Thyroid gland (tissue), 4 donors: ENCODE results near the gene C1QL1.
A peak's percentile ranks its signal among the peaks of the same experiment; 100 is the strongest.

Source experiments
- CTCF ChIP-seq, 6 experiments: fragments of 200-600 bp in 3 of 6; fragments of 450-650 bp in 3 of 6; sonication (generic) in 3 of 6; IDR thresholded peaks; one replicate each; pipeline ENCODE4 v1.5.1; 2016 to 2019; ENCODE audit warnings: antibody characterized with exemption in 6 of 6, mild to moderate bottlenecking in 2 of 6, inconsistent platforms in 1 of 6, moderate library complexity in 1 of 6
- POLR2A ChIP-seq, 2 donors: fragments of 450-650 bp; IDR thresholded peaks; one replicate each; pipeline ENCODE4 v1.6.1; 2017; ENCODE audit warnings: antibody characterized with exemption in 2 of 2, mild to moderate bottlenecking in 2 of 2, moderate library complexity in 1 of 2

- TF ChIP-seq CTCF (IDR thresholded peaks at IDR 0.05) = peak in 1 of 6 experiments; percentile 11
- no peak for TF ChIP-seq POLR2A (IDR thresholded peaks at IDR 0.05)
Observed at GRCh38 chr17:44970136-44970741, 2.1 kb upstream of the C1QL1 start.
